Measurements from ENCODE around the gene PRIMPOL. TPM values are rescaled to one million over a fixed set of nuclear protein-coding genes. Genes with fewer than 3 reads are reported as not detected.

PRIMPOL gene
- total and polyA plus RNA-seq, 2 donors: 12.7 to 51.3 TPM

Other genes starting within 250 kb of the PRIMPOL start
- gene IRF2, start 175.2 kb upstream of the PRIMPOL start, total RNA-seq: 35.6 TPM
- 39.5 TPM for gene IRF2, start 175.2 kb upstream of the PRIMPOL start, polyA plus RNA-seq
- gene CASP3, start 291 bp upstream of the PRIMPOL start, total RNA-seq: 42.8 TPM
- gene CASP3, start 291 bp upstream of the PRIMPOL start, polyA plus RNA-seq: 15.1 TPM
- gene CENPU, start 84.4 kb downstream of the PRIMPOL start, total RNA-seq: 24.8 TPM
- gene CENPU, start 84.4 kb downstream of the PRIMPOL start, polyA plus RNA-seq: 1.5 TPM
- 39.3 TPM for gene ACSL1, start 176.2 kb downstream of the PRIMPOL start, total RNA-seq
- gene ACSL1, start 176.2 kb downstream of the PRIMPOL start, polyA plus RNA-seq: 94.3 TPM

Measured in urinary bladder (tissue), 2 donors.